Progenitor cell of endocrine pancreas (in vitro differentiated cells): ENCODE data around the gene PCDHB16. TPM values are rescaled to one million over a fixed set of nuclear protein-coding genes. Genes with fewer than 3 reads are reported as not detected.
A peak's percentile ranks its signal among the peaks of the same experiment; 100 is the strongest.
"Not testable (repeated sequence)": the region's sequence is repeated elsewhere in the genome, so short reads cannot be mapped to it uniquely, and the experiment has no call there.

Experiments used
- DNase-seq: peaks from one replicate; pipeline ENCODE4 v3.0.0; 2021; ENCODE audit warnings: low spot score; ENCODE audit not compliant: unreplicated experiment
- H3K27ac Mint-ChIP-seq: 2 replicates; pipeline ENCODE4 v1.8.0; 2021; ENCODE audit warnings: mild to moderate bottlenecking, moderate library complexity, mixed read lengths
- H3K27me3 Mint-ChIP-seq: 2 replicates; pipeline ENCODE4 v1.8.0; 2021; ENCODE audit warnings: mixed read lengths
- H3K36me3 Mint-ChIP-seq: 2 replicates; pipeline ENCODE4 v1.8.0; 2022; ENCODE audit warnings: mixed read lengths; ENCODE audit not compliant: insufficient read depth
- H3K4me1 Mint-ChIP-seq: 2 replicates; pipeline ENCODE4 v1.8.0; 2021; ENCODE audit warnings: low read depth, mixed read lengths
- H3K4me3 Mint-ChIP-seq: 2 replicates; pipeline ENCODE4 v1.8.0; 2021; ENCODE audit warnings: low read depth, mild to moderate bottlenecking, moderate library complexity, mixed read lengths
- H3K9me3 Mint-ChIP-seq: 2 replicates; pipeline ENCODE4 v1.8.0; 2021; ENCODE audit warnings: low read depth, mixed read lengths
- long read RNA-seq: library from polyadenylated mRNA; unstranded; transcript quantifications from one replicate; pipeline ENCODE4 v2.0.0, GENCODE V29; 2020
- total RNA-seq: library from RNA; stranded (reverse); gene quantifications from 2 replicates; pipeline ENCODE4 v1.2.1, GENCODE V29; 2021
- TF ChIP-seq, protein P1 (sequence below): fragments of 200-600 bp; sonication (generic); IDR thresholded peaks from one replicate; pipeline ENCODE4 v1.5.0; 2021; ENCODE audit warnings: antibody characterized with exemption, mild to moderate bottlenecking; ENCODE audit not compliant: unreplicated experiment

Gene PCDHB16
- total RNA-seq = 11.9 and 14.3 TPM in 2 replicates
- long read RNA-seq, full-length matches to known transcripts = 24 of 25 reads
- long read RNA-seq, partial matches to known transcripts = 0 of 25 reads
- long read RNA-seq, other reads (novel, unspliced or antisense) = 1 of 25 reads

DNA sequence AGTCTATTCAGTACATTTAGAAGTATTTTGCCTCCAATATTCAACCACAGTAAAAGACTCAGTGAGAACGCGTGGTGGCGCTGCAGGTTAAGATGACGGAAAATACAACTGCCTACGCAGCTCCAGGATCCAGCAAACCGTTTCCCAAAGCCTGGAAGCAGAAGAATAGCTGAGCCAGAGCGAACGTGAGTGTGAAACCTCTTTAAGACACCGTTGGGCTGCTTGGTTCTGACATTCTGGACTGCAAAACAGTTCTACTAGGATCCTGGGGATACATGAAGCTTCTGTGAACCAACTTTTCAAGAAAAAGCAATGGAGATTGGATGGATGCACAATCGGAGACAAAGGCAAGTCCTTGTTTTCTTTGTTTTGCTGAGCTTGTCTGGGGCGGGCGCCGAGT lies at the start of gene PCDHB16:
Gene PCDHB16 (plus strand): TSS at position 140 of the 400 bp plus-strand sequence. CDS start 173 bp downstream, at position 313.
- no peak for DNase-seq
- peak within 1 kb of the TSS; percentile 96 for H3K27ac Mint-ChIP-seq
- peaks cover 41% of the 10 kb centered on the region for H3K9me3 Mint-ChIP-seq
- H3K36me3 Mint-ChIP-seq = peaks cover 38% of the 10 kb centered on the region
- H3K27me3 Mint-ChIP-seq = no peaks in the 10 kb centered on the region
- H3K4me3 Mint-ChIP-seq = peak within 1 kb of the TSS; percentile 80
- H3K4me1 Mint-ChIP-seq = no peaks in the 10 kb centered on the region
- TF ChIP-seq, protein P1, sequence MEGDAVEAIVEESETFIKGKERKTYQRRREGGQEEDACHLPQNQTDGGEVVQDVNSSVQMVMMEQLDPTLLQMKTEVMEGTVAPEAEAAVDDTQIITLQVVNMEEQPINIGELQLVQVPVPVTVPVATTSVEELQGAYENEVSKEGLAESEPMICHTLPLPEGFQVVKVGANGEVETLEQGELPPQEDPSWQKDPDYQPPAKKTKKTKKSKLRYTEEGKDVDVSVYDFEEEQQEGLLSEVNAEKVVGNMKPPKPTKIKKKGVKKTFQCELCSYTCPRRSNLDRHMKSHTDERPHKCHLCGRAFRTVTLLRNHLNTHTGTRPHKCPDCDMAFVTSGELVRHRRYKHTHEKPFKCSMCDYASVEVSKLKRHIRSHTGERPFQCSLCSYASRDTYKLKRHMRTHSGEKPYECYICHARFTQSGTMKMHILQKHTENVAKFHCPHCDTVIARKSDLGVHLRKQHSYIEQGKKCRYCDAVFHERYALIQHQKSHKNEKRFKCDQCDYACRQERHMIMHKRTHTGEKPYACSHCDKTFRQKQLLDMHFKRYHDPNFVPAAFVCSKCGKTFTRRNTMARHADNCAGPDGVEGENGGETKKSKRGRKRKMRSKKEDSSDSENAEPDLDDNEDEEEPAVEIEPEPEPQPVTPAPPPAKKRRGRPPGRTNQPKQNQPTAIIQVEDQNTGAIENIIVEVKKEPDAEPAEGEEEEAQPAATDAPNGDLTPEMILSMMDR = peak; percentile 60

DNA sequence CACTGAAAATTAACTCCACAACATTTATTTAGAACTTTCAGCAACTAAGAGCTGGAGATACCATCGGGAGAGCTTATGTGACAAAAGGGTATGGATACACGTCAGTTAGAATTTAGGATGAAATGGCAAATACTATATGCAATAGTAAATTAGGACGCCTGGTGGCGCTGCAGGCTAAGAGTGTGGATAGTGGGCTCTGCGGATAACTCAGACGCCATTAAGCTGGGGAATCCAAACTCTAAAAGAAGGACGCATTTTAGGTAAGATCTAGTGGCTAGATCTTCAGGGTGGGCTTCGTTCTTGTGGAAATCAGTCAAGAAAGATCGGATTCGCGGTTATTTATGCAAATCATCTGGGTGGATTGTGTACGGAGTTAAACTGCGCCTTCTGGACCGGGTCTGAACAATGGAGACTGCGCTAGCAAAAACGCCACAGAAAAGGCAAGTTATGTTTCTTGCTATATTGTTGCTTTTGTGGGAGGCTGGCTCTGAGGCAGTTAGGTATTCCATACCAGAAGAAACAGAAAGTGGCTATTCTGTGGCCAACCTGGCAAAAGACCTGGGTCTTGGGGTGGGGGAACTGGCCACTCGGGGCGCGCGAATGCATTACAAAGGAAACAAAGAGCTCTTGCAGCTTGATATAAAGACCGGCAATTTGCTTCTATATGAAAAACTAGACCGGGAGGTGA lies 47.0 kb upstream of the PCDHB16 start, which contains the start of gene PCDHB5:
Gene PCDHB5 (plus strand): TSS at position 177 of the 688 bp plus-strand sequence. CDS start 229 bp downstream, at position 406.
- Mint-ChIP-seq H3K36me3 (peaks cover 67% of the 10 kb centered on the region), H3K4me1 (no peaks in the 10 kb centered on the region), H3K27ac (peak within 1 kb of the TSS; percentile 98), H3K9me3 (peaks cover 64% of the 10 kb centered on the region), H3K27me3 (no peaks in the 10 kb centered on the region), H3K4me3 (peak within 1 kb of the TSS; percentile 80)
- no peak for DNase-seq
- TF ChIP-seq, protein P1 = peak; percentile 62

DNA sequence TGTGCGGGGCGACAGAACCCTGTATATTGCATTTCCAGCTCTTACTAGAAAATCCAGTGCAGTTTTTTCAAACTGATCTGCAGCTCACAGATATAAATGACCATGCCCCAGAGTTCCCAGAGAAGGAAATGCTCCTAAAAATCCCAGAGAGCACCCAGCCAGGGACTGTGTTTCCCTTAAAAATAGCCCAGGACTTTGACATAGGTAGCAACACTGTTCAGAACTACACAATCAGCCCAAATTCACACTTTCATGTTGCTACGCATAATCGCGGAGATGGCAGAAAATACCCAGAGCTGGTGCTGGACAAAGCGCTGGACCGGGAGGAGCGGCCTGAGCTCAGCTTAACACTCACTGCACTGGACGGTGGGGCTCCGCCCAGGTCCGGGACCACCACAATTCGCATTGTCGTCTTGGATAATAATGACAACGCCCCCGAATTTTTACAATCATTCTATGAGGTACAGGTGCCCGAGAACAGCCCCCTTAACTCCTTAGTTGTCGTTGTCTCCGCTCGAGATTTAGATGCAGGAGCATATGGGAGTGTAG lies 46.4 kb upstream of the PCDHB16 start:
- H3K4me3 Mint-ChIP-seq = peak overlapping the region; percentile 80
- peaks cover 60% of the 10 kb centered on the region for H3K9me3 Mint-ChIP-seq
- H3K27me3 Mint-ChIP-seq = no peaks in the 10 kb centered on the region
- peak overlapping the region; percentile 98 for H3K27ac Mint-ChIP-seq
- H3K4me1 Mint-ChIP-seq = no peaks in the 10 kb centered on the region
- TF ChIP-seq, protein P1 = no peak
- no peak for DNase-seq
- peaks cover 66% of the 10 kb centered on the region for H3K36me3 Mint-ChIP-seq

DNA sequence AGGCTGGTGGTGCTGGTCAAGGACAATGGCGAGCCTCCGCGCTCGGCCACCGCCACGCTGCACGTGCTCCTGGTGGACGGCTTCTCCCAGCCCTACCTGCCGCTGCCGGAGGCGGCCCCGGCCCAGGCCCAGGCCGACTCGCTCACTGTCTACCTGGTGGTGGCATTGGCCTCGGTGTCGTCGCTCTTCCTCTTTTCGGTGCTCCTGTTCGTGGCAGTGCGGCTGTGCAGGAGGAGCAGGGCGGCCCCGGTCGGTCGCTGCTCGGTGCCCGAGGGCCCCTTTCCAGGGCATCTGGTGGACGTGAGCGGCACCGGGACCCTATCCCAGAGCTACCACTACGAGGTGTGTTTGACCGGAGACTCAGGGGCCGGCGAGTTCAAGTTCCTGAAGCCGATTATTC lies 44.8 kb upstream of the PCDHB16 start:
- H3K36me3 Mint-ChIP-seq = peaks cover 60% of the 10 kb centered on the region
- H3K4me1 Mint-ChIP-seq, DNase-seq: not testable (repeated sequence)

DNA sequence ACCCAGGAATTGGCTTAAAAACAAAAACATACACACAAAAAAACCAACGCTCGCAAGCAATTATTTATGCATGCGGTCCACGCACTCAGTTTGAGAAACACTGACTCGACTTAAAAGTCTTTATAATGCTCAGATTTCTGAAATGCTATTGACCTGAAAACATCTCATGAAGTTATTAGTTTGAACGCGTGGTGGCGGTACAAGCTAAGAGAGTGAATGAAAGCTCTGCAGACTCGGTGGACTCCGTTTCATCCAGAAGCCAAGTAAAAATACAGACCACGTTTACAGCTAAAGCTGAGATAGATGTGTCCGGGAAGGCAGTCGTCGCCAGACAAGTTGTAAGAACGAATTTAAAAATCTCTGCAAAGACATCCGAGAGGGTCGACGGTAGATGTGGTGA lies 32.4 kb upstream of the PCDHB16 start, which contains the start of gene PCDHB6:
Gene PCDHB6 (plus strand): TSS at position 246 of the 400 bp plus-strand sequence. CDS start 201 bp downstream, outside the sequence.
- Mint-ChIP-seq H3K27me3 (no peaks in the 10 kb centered on the region), H3K9me3 (peaks cover 43% of the 10 kb centered on the region), H3K4me1 (no peaks in the 10 kb centered on the region), H3K4me3 (no peak within 1 kb of the TSS), H3K36me3 (peaks cover 48% of the 10 kb centered on the region), H3K27ac (peak within 1 kb of the TSS; percentile 5)
- DNase-seq = no peak
- TF ChIP-seq, protein P1 = no peak

More for the DNA sequence above, 44.8 kb upstream of the PCDHB16 start:
- not testable (repeated sequence) for H3K27me3 Mint-ChIP-seq, H3K4me3 Mint-ChIP-seq
- peaks cover 58% of the 10 kb centered on the region for H3K9me3 Mint-ChIP-seq
- H3K27ac Mint-ChIP-seq = peak overlapping the region; percentile 90
